Measurements from ENCODE around the gene ITGBL1.
A peak's percentile ranks its signal among the peaks of the same experiment; 100 is the strongest.

The ITGBL1 gene

DNA sequence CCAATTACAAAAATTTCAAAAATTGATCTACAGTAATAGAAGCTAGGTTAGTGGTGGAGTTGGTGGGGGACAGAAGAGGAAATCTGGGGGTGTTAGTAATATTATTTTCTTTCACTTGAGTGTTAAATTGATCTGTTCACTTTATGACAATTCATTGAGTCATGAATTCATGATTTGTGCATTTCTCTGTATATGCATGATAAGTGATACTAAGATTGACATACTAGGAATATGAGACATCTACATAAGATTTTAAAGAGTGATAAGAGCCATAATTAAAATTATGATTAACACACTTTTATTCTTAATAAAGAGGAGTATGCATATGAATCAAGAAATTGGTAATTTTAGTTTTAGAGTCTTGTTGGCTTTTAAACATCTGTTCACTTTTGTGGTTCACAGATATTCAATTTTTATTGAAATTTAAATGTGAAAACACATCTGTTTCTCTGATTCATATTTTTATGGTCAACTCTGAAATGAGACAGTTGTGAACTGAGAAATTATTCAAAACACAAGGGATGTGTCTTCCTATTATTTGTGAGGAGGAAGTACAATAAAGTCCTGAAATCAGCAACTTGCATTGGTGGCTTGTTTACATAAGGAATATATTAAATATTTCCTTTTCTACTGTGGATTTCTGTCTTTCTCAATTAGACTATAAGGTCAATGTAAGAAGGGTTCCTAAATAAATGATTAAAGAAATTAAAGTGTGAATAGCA is 196.5 kb downstream of the ITGBL1 start:
- in situ Hi-C loops (cut with HindIII; ENCODE audit: low sequenced_read_pairs): no loop called here
- TF ChIP-seq, protein P1, sequence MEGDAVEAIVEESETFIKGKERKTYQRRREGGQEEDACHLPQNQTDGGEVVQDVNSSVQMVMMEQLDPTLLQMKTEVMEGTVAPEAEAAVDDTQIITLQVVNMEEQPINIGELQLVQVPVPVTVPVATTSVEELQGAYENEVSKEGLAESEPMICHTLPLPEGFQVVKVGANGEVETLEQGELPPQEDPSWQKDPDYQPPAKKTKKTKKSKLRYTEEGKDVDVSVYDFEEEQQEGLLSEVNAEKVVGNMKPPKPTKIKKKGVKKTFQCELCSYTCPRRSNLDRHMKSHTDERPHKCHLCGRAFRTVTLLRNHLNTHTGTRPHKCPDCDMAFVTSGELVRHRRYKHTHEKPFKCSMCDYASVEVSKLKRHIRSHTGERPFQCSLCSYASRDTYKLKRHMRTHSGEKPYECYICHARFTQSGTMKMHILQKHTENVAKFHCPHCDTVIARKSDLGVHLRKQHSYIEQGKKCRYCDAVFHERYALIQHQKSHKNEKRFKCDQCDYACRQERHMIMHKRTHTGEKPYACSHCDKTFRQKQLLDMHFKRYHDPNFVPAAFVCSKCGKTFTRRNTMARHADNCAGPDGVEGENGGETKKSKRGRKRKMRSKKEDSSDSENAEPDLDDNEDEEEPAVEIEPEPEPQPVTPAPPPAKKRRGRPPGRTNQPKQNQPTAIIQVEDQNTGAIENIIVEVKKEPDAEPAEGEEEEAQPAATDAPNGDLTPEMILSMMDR (IDR thresholded peaks at IDR 0.05; ENCODE audit: low read depth, low read length, missing control alignments): no peak
- DNase-seq (ENCODE audit: low read depth): no peak
- no peak overlapping the region for H3K4me3 ChIP-seq (ENCODE audit: low read depth, low read length)

DNA sequence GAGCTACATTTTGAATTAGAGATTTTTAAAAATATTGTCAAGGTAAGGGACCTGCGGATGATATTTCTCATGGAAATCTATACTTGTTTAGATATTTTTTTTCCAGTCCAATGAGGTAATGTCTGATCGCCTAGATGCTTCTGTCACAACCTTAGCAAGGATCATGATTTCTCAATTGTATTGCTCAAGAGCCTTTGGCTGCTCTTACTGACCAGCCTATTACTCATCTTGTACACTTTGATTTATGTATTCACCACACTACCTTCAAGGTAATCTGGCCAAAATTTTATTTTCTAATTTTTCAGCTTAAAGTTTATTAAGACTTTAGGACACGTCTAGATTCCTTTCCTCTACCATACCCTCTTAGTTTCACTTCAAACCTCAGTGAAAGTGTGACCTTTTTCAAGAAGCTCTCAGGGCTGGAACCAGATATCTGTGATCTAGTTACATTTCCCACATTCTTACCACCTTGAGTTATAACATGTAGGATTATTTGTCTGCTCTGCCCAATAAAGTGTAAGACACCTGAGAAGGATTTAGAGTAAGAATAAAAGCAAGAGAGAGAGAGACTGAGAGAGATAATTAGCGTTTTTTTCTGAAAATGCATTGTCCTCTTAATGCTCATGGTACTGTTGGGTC is 197.1 kb downstream of the ITGBL1 start:
- H3K4me3 ChIP-seq (ENCODE audit: low read depth, low read length): no peak overlapping the region
- DNase-seq (ENCODE audit: low read depth): peak; percentile 16
- TF ChIP-seq, protein P1 (IDR thresholded peaks at IDR 0.05; ENCODE audit: low read depth, low read length, missing control alignments): no peak
- in situ Hi-C loops (cut with HindIII; ENCODE audit: low sequenced_read_pairs): no loop called here

DNA sequence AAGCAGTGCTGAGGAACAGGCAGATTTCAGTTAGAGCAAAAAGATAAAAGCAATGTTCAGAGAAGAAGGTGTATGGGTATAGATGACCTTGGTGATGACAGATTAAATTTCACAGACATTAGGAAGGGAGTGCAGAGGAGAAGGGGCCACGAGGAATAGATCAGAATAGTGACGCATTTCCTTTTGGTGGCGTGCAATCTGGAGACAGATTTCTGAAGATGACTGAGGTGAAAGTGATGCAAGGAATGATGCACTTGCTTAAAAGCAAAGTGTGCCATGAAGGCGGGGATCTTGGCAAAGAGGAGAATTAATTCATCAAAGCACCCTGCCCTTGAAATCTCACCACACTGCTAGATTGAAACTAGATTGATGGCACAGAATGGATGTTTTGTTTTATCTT is 202.4 kb downstream of the ITGBL1 start:
- DNase-seq (ENCODE audit: low read depth): no peak
- in situ Hi-C loops (cut with HindIII; ENCODE audit: low sequenced_read_pairs): no loop called here
- no peak overlapping the region for H3K4me3 ChIP-seq (ENCODE audit: low read depth, low read length)
- TF ChIP-seq, protein P1 (IDR thresholded peaks at IDR 0.05; ENCODE audit: low read depth, low read length, missing control alignments): no peak

DNA sequence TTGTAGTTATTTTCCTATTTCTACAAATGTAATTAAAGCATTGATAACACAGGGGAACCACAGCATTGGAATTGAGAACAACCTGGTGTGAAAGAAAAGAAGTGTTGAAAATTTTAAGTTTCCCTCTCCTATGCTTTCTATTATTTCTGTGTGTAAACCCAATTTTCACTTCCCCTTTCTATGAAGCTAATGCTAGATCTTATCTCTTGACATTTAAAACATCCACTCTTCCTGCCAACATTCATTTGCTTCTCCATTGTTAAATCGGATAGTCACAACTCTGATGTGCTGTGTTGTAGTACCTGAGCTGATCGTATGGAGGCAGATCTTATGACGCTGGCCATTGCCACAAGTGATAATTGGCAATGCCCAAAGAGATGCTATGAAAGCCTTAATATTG is 203.0 kb downstream of the ITGBL1 start:
- H3K4me3 ChIP-seq (ENCODE audit: low read depth, low read length): no peak overlapping the region
- no peak for DNase-seq (ENCODE audit: low read depth)
- TF ChIP-seq, protein P1 (IDR thresholded peaks at IDR 0.05; ENCODE audit: low read depth, low read length, missing control alignments): no peak
- in situ Hi-C loops (cut with HindIII; ENCODE audit: low sequenced_read_pairs): no loop called here

DNA sequence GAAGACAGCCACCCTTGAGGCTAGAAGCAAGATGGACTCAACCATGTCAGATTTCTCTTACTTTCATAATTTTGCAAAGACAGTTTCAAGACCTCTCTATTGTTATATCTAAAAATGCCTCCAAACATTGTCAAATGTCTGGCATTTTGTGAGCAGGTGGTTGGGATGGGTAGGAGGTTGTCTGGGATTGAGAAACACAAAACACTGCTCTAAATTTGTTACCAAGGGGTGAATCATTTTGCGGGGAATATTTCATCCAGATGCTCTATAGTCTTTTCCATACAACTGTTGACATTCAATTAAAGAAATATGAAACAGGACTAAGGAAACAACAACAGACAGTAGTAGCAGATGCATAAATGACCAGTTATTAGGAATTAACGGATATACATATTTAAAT is 208.2 kb downstream of the ITGBL1 start:
- TF ChIP-seq, protein P1 (IDR thresholded peaks at IDR 0.05; ENCODE audit: low read depth, low read length, missing control alignments): no peak
- no peak overlapping the region for H3K4me3 ChIP-seq (ENCODE audit: low read depth, low read length)
- DNase-seq (ENCODE audit: low read depth): no peak
- in situ Hi-C loops (cut with HindIII; ENCODE audit: low sequenced_read_pairs): no loop called here

DNA sequence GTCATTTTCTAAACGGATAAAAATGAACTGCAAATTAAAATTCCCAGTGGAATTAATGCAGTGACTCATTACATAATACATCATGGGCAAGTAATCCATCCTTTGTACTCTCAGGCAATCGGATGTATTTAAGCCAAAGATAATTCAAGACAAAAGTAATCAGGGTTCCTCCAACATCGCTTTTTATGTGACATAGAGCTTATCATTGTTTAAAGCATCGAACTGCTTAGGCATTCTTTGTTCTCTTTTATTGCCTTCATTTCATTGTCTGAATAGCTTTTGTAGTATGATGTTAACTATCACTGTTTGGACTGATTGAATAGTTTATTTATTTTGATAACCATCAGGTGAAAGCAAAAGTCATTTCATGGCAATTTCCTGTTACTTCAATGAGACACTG is 209.4 kb downstream of the ITGBL1 start:
- in situ Hi-C loops (cut with HindIII; ENCODE audit: low sequenced_read_pairs): no loop called here
- no peak overlapping the region for H3K4me3 ChIP-seq (ENCODE audit: low read depth, low read length)
- DNase-seq (ENCODE audit: low read depth): no peak
- TF ChIP-seq, protein P1 (IDR thresholded peaks at IDR 0.05; ENCODE audit: low read depth, low read length, missing control alignments): no peak

Data from astrocyte of the cerebellum (primary cell).